Colon (tissue), 2 donors: Measurements from ENCODE around the gene CCDC137.

Experiments
- FAIRE-seq: peaks from 2 replicates; lab custom pipeline; 2012; peaks lifted over from hg19 to GRCh38; lab: Jason Lieb, UNC
- donor health status: control.
- donor health status: control.

Gene CCDC137

DNA sequence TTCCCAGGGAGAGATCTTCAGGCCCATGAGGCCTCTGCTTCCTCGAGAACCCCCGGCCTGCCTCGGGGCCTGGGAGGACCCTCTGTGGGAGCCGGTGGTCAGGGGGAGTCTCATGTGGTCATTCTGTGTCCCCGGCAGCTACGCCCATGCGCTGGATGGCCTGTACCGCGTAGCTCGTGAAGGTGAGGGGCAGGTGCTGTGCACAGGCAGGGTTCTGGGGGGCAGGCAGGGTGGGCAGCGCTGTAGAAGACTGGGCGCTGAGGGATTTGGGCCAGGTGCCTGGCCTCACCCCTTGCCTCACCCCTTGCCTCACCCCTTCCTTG lies 50.1 kb downstream of the CCDC137 start:
- FAIRE-seq, result no peak

DNA sequence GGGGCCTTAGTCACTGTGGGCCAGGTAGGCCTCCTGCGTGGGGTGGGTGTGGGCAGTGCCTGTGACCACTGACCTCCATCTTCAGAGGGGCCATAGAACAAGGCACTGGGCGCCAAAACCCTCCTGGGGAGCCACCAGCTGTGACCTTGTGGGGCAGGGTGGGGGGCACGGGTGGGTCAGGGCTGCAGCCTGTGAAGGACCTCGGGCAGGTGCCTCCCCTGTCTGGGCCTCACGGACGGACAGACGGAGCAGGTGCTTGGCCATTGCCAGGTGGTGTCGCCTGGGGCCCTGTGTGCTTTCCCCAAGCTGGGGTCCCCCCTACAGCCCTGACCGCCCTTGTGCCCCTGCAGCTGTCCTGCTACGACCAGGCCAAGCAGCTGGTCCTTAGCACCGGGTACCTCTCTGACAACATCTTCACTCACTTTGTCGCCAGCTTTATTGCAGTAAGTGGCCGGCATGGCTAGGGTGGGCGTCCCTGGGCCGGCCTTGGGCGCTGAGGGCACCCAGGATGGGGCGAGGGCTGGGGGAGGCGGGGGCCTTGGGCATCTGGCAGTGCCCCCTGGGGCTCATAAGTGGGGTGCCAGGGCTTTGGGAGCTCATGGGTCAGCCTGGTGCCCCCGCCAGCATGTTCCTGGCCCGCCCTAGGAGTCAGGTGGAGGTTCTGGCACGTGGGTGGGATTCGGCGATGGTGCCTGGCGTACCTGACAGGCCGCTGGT lies 50.7 kb downstream of the CCDC137 start:
- FAIRE-seq, result no peak

DNA sequence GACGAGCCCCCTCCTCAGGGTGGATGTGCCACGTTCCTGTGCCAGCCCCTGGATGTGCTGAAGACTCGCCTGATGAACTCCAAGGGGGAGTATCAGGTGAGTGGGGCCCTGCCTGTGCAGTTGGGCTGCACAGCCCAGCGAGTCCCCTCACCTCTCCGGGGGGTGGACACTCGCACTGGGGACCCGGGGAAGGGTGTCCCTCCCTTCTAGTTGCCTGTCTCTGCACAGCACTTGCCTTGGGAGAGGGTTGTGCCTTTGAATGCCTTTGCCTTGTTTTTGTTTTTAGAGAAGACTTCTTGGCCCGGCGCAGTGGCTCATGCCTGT lies 51.2 kb downstream of the CCDC137 start:
- no peak for FAIRE-seq

DNA sequence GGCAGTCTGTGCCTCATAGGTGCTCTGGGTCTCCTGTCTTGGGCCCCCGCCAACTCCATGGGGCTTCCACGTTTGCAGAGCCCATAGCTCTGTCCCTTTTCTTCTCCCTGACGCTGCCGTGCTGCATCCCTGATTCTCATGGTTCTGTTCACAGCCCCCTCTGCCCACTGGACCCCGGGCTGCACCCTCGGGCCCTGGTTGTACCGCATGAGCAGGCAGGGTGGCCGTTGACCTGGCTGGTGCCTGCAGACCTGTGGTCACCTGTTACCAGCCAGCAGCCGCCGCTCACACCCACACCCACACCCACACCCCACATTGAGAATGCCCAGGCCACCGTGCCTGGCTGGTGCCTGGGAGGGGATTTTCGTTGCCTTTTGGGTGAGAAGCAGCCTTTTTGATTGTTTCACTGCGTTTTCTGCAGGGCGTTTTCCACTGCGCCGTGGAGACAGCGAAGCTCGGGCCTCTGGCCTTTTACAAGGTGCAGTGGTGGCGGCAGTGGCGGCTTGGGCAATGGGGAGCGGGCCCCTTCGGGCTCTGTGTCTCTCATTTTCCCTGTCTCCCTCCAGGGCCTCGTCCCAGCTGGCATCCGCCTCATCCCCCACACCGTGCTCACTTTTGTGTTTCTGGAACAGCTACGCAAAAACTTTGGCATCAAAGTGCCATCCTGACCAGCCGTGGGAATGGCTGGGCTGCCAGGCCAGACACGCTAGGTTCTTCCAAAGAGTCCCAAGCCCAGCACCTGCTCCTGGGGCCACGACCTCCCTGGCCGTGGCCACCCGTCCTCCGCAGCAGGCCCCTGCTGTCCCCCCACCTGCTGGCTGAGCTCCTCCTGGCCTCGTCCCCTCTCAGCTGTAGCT lies 53.1 kb downstream of the CCDC137 start:
- no peak for FAIRE-seq

DNA sequence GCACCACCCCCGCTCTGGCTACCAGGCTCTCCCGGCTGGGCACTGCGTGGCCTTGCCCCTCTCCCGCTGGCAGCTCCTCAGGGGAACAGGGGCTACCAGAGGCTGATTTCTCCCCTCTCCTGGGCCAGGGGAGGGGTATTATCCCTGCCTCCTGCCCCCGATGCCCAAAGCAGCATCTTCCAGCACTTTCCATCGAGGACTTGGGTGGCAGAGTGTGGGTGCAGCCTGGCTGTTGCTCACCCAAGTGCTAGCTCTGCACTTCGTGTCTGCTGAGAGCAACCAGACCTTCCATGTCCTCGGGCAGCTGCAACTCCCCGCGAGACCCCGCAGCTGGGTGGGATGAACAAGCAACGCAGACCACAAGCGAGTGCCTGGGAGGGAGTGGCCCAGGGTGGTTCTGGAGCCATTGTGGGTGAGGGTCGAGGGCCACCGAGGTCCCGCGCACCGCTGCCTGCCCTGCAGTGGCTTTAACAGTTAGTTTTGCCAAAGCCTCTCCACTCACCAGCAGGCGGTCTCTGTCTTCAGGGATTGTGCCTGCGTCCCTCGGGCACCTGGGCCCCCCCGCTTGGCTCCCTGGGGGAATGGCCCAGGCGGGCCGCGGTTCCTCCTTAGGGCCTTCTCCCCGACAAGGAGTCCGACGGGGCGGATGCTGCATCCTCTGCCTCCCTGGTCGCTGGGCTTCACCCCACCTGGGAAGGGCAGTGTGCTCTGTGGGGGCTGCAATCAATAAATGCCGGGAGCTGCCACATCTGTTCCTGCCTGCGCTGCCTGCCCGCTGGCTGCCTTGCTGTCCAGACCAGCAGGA lies 53.9 kb downstream of the CCDC137 start:
- FAIRE-seq, result no peak

DNA sequence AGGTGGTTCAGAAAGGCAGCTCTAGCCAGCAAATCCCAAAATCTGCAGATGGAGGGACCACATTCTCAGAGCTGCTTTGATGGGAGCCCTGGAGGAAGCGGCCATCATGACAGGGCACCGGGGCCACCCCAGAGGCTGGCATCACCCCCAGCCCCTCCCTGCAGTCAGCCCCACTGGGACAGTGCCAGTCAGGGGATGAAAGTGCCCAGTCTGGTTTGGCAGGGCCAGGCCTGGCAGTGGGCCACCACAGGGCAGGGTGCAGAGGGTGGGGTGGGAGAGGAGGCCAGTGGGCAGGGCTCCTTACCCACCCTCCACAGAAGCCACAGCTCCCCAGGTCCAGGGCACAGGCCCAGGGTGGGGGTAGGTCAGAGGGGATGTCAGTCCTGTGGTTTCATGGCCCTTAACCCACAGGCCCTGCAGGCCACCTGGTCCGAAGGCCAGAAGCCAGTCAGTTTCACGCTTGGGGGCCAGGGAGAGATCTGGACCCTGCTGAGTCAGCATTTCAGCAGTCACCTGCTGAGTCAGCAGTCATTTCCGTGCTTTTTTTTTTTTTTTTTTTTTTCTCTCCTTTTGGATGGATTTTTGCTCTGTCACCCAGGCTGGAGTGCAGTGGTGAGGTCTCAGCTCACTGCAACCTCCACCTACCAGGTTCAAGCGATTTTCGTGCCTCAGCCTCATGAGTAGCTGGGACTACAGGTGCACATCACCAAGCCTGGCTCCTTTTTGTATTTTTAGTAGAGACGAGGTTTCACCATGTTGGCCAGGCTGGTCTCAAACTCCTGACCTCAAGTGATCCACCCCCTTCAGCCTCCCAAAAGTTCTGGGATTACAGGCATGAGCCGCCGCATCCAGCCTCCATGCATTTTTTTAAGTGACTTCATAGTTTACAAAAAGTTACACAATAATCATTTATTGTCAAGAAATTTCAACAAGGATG lies 55.9 kb downstream of the CCDC137 start:
- FAIRE-seq, result no peak
